ENCODE data around the gene AGBL1.

GRCh38 chr15:86355361-86355760, 275.7 kb downstream of the AGBL1 start:
- TF ChIP-seq POLR2A (IDR thresholded peaks at IDR 0.05), result no peak
- no peak for TF ChIP-seq CTCF (IDR thresholded peaks at IDR 0.05)

All from right lobe of liver (tissue), 4 donors.